A549 (cell line): ENCODE data around the gene MPP7. TPM values are rescaled to one million over a fixed set of nuclear protein-coding genes. Genes with fewer than 3 reads are reported as not detected.

Experiments
- ATAC-seq, 2 experiments: fragments of 200-7000 bp in 1 of 2; fragments of >200 bp in 1 of 2; cut with Nextera tagmentation in 1 of 2; cut with Tn5 transposase in 1 of 2; 3 replicates each; pipeline versions ENCODE4 v1.8.0 to v1.9.1; 2018 to 2020; ENCODE audit warnings: mild to moderate bottlenecking in 1 of 2, moderate library complexity in 1 of 2
- CTCF ChIA-PET: fragments of 300-600 bp; sonication (Branson Sonifier 250); formaldehyde crosslinking; extraction: SDS; loops from one replicate; lab custom pipeline; 2021; ENCODE audit warnings: antibody characterized with exemption, inconsistent platforms; lab: Yijun Ruan, JAX
- POLR2A ChIA-PET: fragments of 350-600 bp; formaldehyde crosslinking; extraction: SDS; loops from one replicate; lab custom pipeline; 2021; ENCODE audit warnings: antibody characterized with exemption, inconsistent platforms; lab: Yijun Ruan, JAX
- DNase-seq, 2 experiments: peaks; one replicate each; pipeline versions ENCODE4 v3.0.0 to v3.0.0-alpha.2; 2011 to 2016; ENCODE audit warnings: low read depth in 1 of 2, low spot score in 1 of 2
- FAIRE-seq: peaks from 2 replicates; lab custom pipeline; 2011; peaks lifted over from hg19 to GRCh38; lab: Jason Lieb, UNC
- H3K27ac ChIP-seq, 2 experiments: fragments of >200 bp; sonication (Bioruptor Twin); formaldehyde crosslinking; 3 replicates each; pipeline ENCODE4 v1.5.1; 2016 to 2017
- H3K4me1 ChIP-seq: fragments of >200 bp; sonication (Bioruptor Twin); formaldehyde crosslinking; 3 replicates; pipeline ENCODE4 v1.6.1; 2016
- H3K4me2 ChIP-seq: fragments of >200 bp; sonication (Bioruptor Twin); formaldehyde crosslinking; 3 replicates; pipeline ENCODE4 v1.6.1; 2016
- H3K4me3 ChIP-seq: fragments of >200 bp; sonication (Bioruptor Twin); formaldehyde crosslinking; 3 replicates; pipeline ENCODE4 v1.5.1; 2016
- H3K9me3 ChIP-seq: fragments of >200 bp; sonication (Bioruptor Twin); formaldehyde crosslinking; 3 replicates; pipeline ENCODE4 v1.6.1; 2016
- CEBPB ChIP-seq, 2 experiments: fragments of >200 bp in 1 of 2; sonication (Bioruptor Twin) in 1 of 2; formaldehyde crosslinking in 1 of 2; IDR thresholded peaks; 2 replicates each; pipeline ENCODE4 v1.6.1; 2012 to 2016
- CHD2 ChIP-seq: fragments of 150-350 bp; IDR thresholded peaks from 2 replicates; pipeline ENCODE4 v1.6.1; 2014; ENCODE audit warnings: low read length; ENCODE audit not compliant: partially characterized antibody
- CTCF ChIP-seq: fragments of >200 bp; sonication (Bioruptor Twin); formaldehyde crosslinking; IDR thresholded peaks from 3 replicates; pipeline ENCODE4 v1.5.1; 2016
- EHF ChIP-seq: fragments of 250-450 bp; sonication (Bioruptor Pico); IDR thresholded peaks from 2 replicates; pipeline ENCODE4 v1.5.0; 2020; ENCODE audit warnings: mild to moderate bottlenecking
- FOSB ChIP-seq: fragments of 250-450 bp; sonication (Bioruptor Pico); IDR thresholded peaks from 2 replicates; pipeline ENCODE4 v1.5.0; 2020; ENCODE audit warnings: mild to moderate bottlenecking, moderate library complexity
- FOSL2 ChIP-seq, 2 experiments: fragments of 450-650 bp in 1 of 2; fragments of >200 bp in 1 of 2; sonication (Bioruptor Twin) in 1 of 2; formaldehyde crosslinking; IDR thresholded peaks; 2 replicates each; pipeline versions ENCODE4 v1.5.0 to v1.6.1; 2016 to 2020; ENCODE audit warnings: mild to moderate bottlenecking in 1 of 2, moderate library complexity in 1 of 2
- HDAC2 ChIP-seq: fragments of 200-600 bp; sonication (generic); IDR thresholded peaks from 2 replicates; pipeline ENCODE4 v1.6.1; 2016
- HEYL ChIP-seq: fragments of 250-450 bp; sonication (Bioruptor Pico); IDR thresholded peaks from 2 replicates; pipeline ENCODE4 v1.8.0; 2021; ENCODE audit warnings: mild to moderate bottlenecking, moderate library complexity
- KDM5A ChIP-seq: fragments of 200-600 bp; sonication (generic); IDR thresholded peaks from 2 replicates; pipeline ENCODE4 v1.6.1; 2016; ENCODE audit warnings: antibody characterized with exemption, mild to moderate bottlenecking
- MAZ ChIP-seq: fragments of 150-350 bp; IDR thresholded peaks from 2 replicates; pipeline ENCODE4 v1.6.1; 2014; ENCODE audit warnings: antibody characterized with exemption, low read depth, low read length, borderline replicate concordance
- MYC ChIP-seq: IDR thresholded peaks from 2 replicates; pipeline ENCODE4 v1.6.1; 2012; ENCODE audit warnings: mild to moderate bottlenecking, inconsistent platforms, low read length, improper control_type of control experiment, borderline replicate concordance
- POLR2AphosphoS2 ChIP-seq: conservative IDR thresholded peaks from 2 replicates; pipeline ENCODE4 v1.6.1; 2012; ENCODE audit warnings: low read length, improper control_type of control experiment, inconsistent platforms
- RAD21 ChIP-seq, 2 experiments: fragments of >200 bp in 1 of 2; sonication (Bioruptor Twin) in 1 of 2; formaldehyde crosslinking in 1 of 2; IDR thresholded peaks in 1 of 2; conservative IDR thresholded peaks in 1 of 2; 2 replicates in 1 of 2; 3 replicates in 1 of 2; pipeline ENCODE4 v1.6.1; 2012 to 2018; ENCODE audit warnings: inconsistent platforms in 1 of 2
- RCOR1 ChIP-seq: fragments of 150-350 bp; IDR thresholded peaks from 2 replicates; pipeline ENCODE4 v1.6.1; 2014; ENCODE audit warnings: antibody characterized with exemption, low read length, low read depth
- RNF2 ChIP-seq: fragments of 200-600 bp; sonication (generic); IDR thresholded peaks from 2 replicates; pipeline ENCODE4 v1.6.1; 2016; ENCODE audit warnings: low read depth, mild to moderate bottlenecking, antibody characterized with exemption, moderate library complexity, borderline replicate concordance
- TP53 ChIP-seq: fragments of 250-450 bp; sonication (Bioruptor Pico); IDR thresholded peaks from 2 replicates; pipeline ENCODE4 v1.5.0; 2021; ENCODE audit warnings: mild to moderate bottlenecking, moderate library complexity
- ZC3H11A ChIP-seq: fragments of 450-650 bp; IDR thresholded peaks from 2 replicates; pipeline ENCODE4 v1.6.1; 2014; ENCODE audit warnings: antibody characterized with exemption, mild to moderate bottlenecking
- ZNF302 ChIP-seq: fragments of 250-450 bp; sonication (Bioruptor Pico); IDR thresholded peaks from 2 replicates; pipeline ENCODE4 v1.9.0; 2021; ENCODE audit warnings: inconsistent platforms, mild to moderate bottlenecking, moderate library complexity
- WGBS: methylation state at CpG from one replicate; pipeline ENCODE4 v1.1.6; 2017; ENCODE audit errors: missing lambda C conversion rate; 5-methylcytosine and 5-hydroxymethylcytosine counted together
- polyA plus RNA-seq, 4 experiments: library from polyadenylated mRNA; depleted of rRNA in 3 of 4; stranded (reverse); fragments of >200 nt; fragmentation: RNase III in 1 of 4; extraction: RNeasy Plus Mini Kit Qiagen cat#74134 plus additional on column Dnase treatment in 1 of 4; gene quantifications; 2 replicates in 3 of 4; 3 replicates in 1 of 4; pipeline ENCODE4 v1.2.3, GENCODE V29; 2011 to 2017
- TF ChIP-seq, protein P1 (sequence below): fragments of >200 bp; sonication (Bioruptor Twin); formaldehyde crosslinking; IDR thresholded peaks from 3 replicates; pipeline ENCODE4 v1.6.1; 2016

MPP7 gene
- polyA plus RNA-seq, 2 of the 4 experiments (the other 2 are of a cell fraction) = 0.06 to 0.23 TPM

DNA sequence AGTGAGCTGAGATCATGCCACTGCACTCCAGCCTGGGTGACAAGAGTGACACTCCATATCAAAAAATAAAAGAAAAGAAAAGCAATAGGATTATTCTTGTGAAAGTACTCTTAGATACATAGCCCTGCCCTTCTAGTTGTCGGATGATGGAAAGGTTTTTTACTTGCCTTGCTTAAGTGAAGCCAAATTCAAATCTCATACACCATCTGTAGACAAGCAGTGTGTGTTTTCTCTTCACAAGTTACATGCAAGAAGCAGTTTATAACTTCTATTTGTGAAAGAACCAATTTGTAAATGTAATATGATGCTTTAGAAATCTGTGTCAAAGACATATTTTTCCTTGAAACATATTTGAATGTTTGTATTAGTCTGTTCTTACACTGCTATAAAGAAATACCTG, 15.8 kb upstream of the MPP7 start:
- Histone ChIP-seq H3K4me3 (no peak overlapping the region), H3K27ac (no peak overlapping the region), H3K9me3 (no peaks in the 10 kb centered on the region), H3K4me2 (no peak overlapping the region), H3K4me1 (no peaks in the 10 kb centered on the region)
- 2% methylated on average over 1 of the region's 1 CpG for WGBS
- CTCF ChIA-PET = no interaction called here
- ATAC-seq (no peak), FAIRE-seq (no peak), DNase-seq (no peak)
- TF ChIP-seq HEYL (CRISPR knock-in tag) (no peak), KDM5A (no peak)
- POLR2A ChIA-PET = no interaction called here

- ChIA-PET POLR2A (no interaction called here), CTCF (interaction anchor here (0.9 to 1.4 kb wide), 2 partner anchors 9 to 67 kb away, joined by 3 read pairs; no protein-coding TSS in a partner anchor)
- H3K4me3 ChIP-seq = no peak overlapping the region
- no peak overlapping the region for H3K27ac ChIP-seq
- ATAC-seq (no peak), DNase-seq (no peak), FAIRE-seq (no peak)
- H3K4me2 ChIP-seq = no peak overlapping the region
- H3K4me1 ChIP-seq = no peaks in the 10 kb centered on the region
- 33% methylated on average over 7 of the region's 7 CpGs for WGBS
- no peaks in the 10 kb centered on the region for H3K9me3 ChIP-seq
- no peak for TF ChIP-seq FOSL2 (IDR thresholded peaks at IDR 0.05)
- no peak for TF ChIP-seq FOSL2 (CRISPR knock-in tag; IDR thresholded peaks at IDR 0.05)
Measured at GRCh38 chr10:28317760-28318159, 14.9 kb upstream of the MPP7 start.

DNA sequence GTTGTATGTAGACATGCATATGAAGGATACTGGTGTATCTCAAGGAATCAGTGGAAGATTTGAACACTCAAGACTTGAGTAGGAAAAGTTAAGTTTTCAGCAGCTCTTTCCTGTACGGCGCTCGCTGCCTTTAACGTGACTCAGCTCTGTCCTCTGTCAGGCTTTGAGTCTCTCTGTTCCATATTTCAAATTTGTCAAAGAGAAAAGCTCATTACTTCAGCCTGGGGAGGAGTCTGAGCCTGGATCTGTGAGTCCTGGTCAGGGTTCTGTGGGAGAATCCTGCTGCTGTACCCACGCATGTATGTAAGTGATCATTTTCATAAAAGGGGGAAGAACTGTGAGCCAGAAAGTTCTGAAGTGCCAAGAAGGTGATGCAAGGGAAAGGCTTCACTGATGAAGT, 13.8 kb upstream of the MPP7 start:
- H3K4me1 ChIP-seq = no peaks in the 10 kb centered on the region
- no peak for DNase-seq
- no peak overlapping the region for H3K27ac ChIP-seq
- no peak overlapping the region for H3K4me2 ChIP-seq
- POLR2A ChIA-PET = no interaction called here
- WGBS = 67% methylated on average over 5 of the region's 5 CpGs
- TF ChIP-seq CEBPB (IDR thresholded peaks at IDR 0.05) (no peak), KDM5A (no peak), TP53 (CRISPR knock-in tag) (no peak)
- 0 out of 3 replicates have a peak, but pooled peaks cover 3% of the 10 kb centered on the region for H3K9me3 ChIP-seq
- CTCF ChIA-PET = interaction anchor here (0.9 to 1.9 kb wide), 5 partner anchors 10 to 66 kb away, joined by 3 to 4 read pairs (median 3); no protein-coding TSS in a partner anchor
- FAIRE-seq = no peak
- H3K4me3 ChIP-seq = no peak overlapping the region
- ATAC-seq = no peak

GRCh38 chr10:28315140-28315539, 12.3 kb upstream of the MPP7 start:
- FAIRE-seq (no peak), DNase-seq (no peak), ATAC-seq (no peak)
- CTCF ChIA-PET = interaction anchor here (1.9 kb wide), 1 partner anchor 15 kb away, joined by 4 read pairs; no protein-coding TSS in a partner anchor
- Histone ChIP-seq H3K4me1 (no peaks in the 10 kb centered on the region), H3K27ac (no peak overlapping the region), H3K4me3 (no peak overlapping the region)
- TF ChIP-seq RCOR1 (no peak), CHD2 (no peak), MYC (no peak), POLR2AphosphoS2 (no peak), RNF2 (no peak), ZNF302 (no peak), MAZ (no peak), FOSB (CRISPR knock-in tag) (no peak), HDAC2 (no peak), RAD21 (conservative IDR thresholded peaks at IDR 0.05 in 1 of 2, IDR thresholded peaks at IDR 0.05 in 1 of 2) (no peak), ZC3H11A (no peak), EHF (no peak), CTCF (no peak)
- TF ChIP-seq, protein P1, sequence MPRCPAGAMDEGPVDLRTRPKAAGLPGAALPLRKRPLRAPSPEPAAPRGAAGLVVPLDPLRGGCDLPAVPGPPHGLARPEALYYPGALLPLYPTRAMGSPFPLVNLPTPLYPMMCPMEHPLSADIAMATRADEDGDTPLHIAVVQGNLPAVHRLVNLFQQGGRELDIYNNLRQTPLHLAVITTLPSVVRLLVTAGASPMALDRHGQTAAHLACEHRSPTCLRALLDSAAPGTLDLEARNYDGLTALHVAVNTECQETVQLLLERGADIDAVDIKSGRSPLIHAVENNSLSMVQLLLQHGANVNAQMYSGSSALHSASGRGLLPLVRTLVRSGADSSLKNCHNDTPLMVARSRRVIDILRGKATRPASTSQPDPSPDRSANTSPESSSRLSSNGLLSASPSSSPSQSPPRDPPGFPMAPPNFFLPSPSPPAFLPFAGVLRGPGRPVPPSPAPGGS = no peak
- TF ChIP-seq, all 56 proteins: peak for 0
- H3K4me2 ChIP-seq = no peak overlapping the region
- POLR2A ChIA-PET = no interaction called here
- H3K9me3 ChIP-seq = 0 out of 3 replicates have a peak, but pooled peaks cover 3% of the 10 kb centered on the region
- WGBS = 31% methylated on average over 4 of the region's 4 CpGs
